Activated CD8-positive, alpha-beta memory T cell treated with anti-CD3 and anti-CD28 coated beads, Interleukin-2, amount 50 U/mL, for 1 hour (primary cell): Measurements from ENCODE around the gene RMDN2.
"Not testable (repeated sequence)": the region's sequence is repeated elsewhere in the genome, so short reads cannot be mapped to it uniquely, and the experiment has no call there.

Experiments
- DNase-seq: peaks from one replicate; pipeline ENCODE4 v3.0.0-alpha.2; 2020; ENCODE audit errors: extremely low read depth

Gene RMDN2

DNA sequence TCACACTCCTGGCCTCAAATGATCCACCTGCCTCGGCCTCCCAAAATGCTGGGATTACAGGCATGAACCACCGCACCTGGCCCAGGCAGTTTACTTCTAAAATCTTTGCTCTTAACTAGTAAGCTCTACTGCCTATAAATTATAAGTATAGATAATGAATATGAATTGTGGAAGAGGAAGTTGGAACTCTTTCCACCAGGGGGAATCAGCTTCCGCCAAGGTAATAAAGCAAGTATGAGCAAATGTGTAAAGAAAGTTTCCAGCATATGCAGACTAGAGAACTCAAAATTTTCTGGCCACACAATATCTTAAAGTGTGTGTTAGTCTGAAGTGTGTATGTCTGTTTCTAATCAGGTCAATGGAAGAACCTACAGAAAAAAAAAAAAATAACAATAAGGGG is 68.1 kb downstream of the RMDN2 start:
- DNase-seq: no peak

DNA sequence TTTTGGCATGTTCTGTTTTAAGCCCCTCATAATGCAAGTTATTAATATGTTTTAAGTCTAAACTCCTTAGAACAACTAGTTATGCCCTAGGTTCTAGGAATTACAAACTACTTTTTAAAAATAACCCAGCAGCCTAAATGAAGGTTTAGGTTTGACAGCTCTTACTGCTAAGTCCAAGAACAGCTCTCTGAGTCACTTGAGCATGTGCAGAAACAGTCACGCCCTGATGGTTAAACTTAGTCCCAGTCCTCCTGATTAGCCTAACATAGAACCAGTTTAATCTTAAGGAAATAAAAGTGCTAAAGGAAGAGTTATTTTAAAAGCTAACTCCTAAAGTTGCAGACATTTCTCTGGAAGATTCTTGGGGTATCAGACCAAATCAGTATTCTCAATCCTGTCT is 72.5 kb downstream of the RMDN2 start:
- no peak for DNase-seq

DNA sequence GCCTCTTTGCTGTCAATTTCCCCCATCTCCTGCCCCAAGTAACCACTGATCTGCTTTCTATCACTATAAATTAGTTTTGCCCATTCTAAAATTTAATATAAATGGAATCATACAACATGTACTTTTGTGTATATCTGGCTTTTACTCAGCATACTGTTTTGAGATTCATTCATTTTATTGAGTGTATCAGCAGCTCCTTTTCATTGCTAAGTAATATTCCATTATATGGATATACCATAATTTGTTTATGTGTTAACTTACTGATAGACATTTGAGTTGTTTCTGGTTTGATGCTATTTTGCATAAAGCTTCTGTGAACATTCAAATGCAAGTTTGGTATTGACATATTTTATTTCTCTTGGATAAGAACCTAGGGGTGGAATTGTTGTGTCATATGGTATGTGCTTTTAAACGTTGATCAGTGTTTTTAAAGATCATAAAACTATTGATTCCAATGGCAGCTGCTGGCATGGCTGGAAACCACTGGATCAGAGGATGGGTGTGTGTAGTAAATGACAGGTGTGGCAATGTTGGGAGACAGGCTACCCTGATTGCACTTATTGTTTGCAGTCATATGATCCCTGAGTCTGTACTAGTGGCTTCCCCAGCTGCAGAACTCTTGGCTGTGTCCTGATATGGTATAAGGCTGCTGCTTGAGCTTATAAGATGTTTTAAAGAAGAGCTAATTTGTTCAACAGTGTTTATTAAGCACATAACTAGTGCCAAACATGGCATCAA is 75.6 kb downstream of the RMDN2 start:
- no peak for DNase-seq

DNA sequence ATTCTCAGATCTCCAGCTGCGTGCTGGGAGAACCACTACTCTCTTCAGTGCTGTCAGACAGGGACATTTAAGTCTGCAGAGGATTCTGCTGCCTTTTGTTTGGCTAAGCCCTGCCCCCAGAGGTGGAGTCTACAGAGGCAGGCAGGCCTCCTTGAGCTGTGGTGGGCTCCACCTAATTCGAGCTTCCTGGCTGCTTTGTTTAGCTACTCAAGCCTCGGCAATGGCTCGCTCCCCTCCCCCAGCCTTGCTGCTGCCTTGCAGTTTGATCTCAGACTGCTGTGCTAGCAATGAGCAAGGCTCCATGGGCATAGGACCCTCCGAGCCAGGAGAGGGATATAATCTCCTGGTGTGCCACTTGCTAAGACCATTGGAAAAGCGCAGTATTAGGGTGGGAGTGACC is 85.1 kb downstream of the RMDN2 start:
- DNase-seq: not testable (repeated sequence)

DNA sequence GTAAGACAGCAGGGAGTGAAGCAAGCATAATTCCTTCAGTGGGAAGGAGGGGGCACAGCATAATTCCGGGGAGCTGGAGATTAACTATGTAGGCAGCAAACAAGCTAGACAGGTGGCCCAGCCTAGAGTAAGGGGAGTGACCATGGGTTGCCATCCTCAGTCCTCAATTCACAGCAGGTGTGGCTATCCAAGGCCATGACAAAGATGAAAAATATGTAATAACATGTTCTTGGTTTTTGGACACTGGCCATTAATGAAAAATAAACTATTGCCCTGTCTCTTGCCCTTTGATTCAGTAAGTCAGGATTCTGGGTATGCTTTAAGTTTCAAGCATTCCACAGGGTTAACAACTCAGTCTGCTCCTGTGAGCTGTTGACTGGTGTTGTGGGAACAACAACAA is 85.9 kb downstream of the RMDN2 start:
- DNase-seq: no peak

DNA sequence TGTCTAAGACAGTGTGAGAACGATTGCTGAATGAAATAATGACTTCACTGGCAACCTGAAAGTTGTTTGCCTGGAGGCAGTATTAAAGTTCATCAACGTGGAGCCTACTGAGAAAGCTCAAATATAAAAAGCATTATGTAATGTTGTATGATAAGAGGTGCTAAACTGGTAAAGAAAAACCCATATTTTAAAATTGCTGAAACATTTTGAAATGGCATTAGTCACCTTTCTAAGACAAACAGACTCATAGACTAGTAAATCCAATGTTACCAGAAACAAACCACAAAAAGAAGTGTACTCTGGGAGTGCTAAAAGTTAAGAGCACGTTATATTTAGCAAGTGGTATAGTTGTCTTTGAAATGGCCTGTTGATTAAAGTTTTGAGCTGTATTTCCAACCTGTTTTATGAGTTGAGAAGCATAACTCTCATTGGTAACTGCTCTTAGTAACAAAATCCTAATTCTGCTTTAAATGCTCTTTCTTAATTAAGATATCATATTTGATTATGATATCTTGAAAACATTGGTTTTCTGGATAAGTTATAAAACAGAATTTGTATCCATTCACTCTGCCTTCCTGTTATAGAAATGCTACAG is 88.2 kb downstream of the RMDN2 start:
- no peak for DNase-seq

DNA sequence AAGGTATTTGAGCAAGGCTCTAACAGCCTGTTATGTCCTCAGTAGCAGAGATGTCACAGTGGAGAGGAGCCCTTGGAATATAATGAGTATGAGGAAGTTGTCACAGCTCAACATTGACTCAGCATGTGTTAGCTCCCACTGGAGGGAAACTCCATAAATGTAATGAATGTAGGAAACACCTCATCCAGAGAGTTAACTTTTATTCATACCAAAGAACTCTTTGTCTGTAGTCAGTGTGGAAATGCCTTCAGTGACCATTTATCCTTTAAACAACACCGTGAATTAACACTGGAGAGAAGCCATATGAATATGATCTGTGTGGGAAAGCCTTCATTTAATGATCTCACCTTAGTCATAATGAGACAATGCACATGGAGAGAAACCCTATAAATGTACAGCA is 91.1 kb downstream of the RMDN2 start:
- DNase-seq: no peak

DNA sequence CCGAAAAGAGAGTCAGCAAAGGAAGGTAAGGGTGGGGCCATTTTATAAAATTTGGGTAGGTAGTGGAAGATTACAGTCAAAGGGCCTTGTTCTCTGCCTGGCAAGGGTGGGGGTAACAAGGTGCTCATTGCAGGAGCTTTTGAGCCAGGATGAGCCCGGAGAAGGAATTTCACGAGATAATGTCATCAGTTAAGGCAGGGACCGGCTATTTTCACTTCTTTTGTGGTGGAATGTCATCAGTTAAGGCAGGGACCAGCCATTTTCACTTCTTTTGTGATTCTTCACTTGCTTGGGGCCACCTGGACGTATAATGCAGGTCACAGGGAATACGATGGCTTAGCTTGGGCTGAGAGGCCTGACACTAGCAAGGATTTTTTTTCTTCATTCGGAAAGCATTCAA is 92.7 kb downstream of the RMDN2 start:
- DNase-seq: no peak

DNA sequence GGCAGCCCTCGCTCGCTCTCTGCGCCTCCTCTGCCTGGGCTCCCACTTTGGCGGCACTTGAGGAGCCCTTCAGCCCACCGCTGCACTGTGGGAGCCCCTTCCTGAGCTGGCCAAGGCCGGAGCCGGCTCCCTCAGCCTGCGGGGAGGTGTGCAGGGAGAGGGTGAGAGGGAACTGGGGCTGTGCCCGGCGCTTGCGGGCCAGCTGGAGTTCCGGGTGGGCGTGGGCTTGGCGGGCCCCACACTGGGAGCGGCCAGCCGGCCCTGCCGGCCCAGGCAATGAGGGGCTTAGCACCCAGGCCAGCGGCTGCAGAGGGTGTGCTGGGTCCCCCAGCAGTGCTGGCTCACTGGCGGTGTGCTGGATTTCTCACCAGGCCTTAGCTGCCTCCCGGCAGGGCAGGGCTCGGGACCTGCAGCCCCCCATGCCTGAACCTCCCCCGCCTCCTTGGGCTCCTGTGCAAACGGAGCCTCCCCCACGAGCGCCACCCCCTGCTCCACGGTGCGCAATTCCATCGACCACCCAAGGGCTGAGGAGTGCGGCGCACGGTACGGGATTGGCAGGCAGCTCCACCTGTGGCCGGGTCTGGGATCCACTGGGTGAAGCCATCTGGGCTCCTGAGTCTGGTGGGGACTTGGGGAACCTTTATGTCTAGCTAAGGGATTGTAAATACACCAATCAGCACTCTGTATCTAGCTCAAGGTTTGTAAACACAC is 95.4 kb downstream of the RMDN2 start:
- DNase-seq: not testable (repeated sequence)

DNA sequence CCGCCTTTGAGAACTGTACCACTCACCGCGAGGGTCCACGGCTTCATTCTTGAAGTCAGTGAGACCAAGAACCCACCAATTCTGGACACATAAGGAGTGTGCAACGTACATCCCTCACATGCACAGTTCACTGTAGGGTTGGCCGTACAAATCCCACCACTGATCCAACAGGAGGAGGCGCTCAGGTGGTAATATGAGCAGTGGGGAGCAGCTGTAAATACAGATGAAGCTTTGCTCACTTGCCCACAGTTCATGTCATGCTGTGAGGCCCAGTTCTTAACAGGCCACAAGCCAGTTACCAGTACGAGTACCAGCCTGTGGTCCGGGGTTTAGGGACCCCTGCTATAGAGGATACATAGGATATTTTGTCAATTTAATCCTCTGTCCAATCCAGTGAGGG is 96.5 kb downstream of the RMDN2 start:
- no peak for DNase-seq

DNA sequence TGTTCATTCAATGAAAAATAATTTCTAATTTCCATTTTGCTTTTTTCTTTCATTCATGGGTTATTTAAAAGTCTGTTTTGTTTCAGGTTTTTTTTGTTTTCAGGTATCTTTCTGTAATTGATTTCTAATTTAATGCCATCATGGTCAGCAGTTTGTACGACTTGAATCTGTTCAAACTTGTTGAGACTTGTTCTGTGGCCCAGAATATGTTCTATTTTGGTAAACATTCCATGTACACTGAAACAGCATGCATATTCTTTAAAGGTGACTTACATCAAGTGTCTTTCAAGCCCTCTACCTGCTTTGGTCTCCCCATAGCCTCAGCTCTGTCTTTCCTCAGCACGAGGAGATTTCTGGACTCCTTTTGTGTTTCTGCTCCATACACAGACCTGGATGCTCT is 101.8 kb downstream of the RMDN2 start:
- no peak for DNase-seq

DNA sequence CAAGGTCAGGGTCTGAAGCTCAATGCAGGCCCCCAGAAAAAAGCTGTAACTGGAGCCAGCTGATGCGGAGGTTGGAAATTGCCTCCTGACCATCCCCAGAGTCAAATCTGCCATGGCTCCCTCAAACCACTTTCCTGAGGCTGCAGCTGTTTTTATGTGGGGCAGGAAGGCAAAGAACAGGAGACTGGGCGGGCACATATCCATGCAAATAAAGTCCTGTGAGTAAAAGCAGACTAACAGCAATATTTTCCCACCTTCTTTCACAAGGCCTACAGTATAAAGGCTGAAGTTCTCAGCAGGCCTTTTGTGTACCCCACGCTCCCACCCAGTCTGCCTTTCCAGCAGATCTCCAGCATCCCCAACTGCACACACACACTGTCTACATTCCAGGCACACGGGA is 103.7 kb downstream of the RMDN2 start:
- DNase-seq: no peak

DNA sequence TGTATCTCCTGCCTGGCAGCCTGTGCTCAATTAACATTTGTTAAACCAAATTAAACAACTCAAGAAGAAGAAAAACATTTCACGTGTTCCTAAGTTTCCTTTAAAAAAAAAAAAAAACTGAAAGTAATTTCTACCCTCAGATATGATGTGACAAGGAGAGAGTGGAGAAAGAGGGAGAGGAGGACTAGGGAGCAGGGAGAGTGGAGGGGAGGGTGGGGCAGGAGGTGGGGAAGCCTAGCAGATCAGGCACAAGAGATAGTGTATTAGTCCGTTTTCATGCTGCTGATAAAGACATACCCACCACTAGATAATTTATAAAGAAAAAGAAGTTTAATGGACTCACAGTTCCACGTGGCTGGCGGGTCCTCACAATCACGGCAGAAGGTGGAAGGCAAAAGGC is 104.4 kb downstream of the RMDN2 start:
- no peak for DNase-seq

DNA sequence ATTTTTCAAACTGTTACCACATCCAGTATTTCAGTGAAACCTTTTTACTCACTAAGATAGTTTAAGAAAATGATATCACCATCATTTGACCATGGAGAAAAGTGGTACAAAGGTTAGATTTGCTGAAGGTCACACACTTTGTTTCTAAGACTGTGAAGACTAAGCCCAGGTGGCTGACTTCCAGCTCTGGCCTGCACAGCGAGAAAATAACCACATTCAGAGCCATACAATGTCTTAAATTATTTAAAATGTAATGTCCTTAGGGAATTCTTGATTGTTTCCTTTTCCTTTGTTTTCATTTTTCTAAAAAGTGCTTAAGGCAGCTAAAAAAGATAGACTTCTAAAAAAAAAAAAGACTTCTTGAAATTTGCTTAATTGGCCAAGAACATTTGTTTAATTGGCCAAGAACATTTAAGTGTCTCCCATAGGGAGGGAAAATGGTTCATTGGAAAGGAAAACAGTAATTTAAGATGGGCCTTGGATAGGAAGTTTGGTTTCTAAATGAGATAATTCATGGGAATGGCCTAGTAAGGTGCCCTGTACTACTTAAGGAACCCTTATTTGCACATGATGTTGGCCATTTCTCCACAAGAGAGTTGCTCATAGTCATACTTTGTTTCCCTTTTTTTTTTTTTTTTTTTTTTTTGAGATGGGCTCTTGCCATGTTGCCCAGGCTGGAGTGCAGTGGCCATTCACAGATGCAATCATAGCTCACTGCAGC is 105.7 kb downstream of the RMDN2 start:
- no peak for DNase-seq

DNA sequence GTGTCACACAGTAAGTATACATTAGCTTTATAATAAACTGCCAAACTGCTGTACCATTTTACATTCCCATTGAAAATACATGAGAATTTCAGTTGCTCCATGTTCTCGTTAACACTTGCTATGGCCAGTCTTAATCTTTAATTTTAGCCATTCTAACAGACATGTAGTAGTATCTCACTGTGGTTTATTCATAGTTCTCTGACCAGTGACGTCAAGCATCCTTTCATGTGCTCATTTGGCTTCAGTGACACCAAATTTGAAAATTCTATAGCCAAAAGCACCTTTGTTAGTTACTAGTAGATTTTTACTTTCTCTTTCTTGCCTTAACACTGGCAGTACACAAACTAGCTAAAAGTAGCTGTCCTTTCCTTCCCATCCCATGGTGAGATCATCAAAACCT is 107.9 kb downstream of the RMDN2 start:
- no peak for DNase-seq

DNA sequence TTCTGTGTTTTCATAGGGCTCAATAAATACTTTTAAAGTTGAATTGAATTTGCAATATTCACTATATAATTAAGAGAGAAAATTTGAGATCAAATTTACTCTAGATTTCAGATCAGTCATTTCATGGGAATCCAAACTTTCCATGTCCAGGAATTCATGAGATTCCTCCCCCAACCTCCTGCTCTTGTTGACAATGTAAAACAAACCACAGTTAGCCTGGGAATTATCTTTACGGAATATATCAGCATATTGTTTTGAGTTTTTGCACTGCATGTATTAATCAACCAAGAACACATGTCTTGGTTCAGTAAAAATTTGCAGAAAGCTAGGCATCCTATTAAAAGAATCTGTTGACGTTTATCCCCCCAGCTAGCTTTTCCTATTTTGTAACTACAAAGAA is 108.6 kb downstream of the RMDN2 start:
- DNase-seq: no peak

DNA sequence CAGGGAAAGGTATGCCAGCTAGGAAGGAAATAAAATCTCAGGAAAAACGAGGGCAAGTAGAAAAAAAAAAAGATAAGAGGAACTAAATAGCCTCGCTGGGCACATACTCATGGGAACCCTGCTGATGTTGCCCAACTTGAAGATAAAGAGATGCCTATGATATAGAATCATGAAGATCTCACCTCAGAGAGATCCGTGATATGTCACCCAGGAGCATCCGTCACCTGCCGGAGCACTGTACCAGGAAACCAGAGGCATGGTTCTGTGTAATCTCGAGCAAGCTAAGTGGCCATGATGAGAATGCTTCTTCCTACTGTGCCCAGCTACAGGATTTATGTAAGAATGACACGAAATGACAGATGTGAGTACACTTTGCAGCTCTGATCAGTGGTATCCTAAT is 110.9 kb downstream of the RMDN2 start:
- no peak for DNase-seq

DNA sequence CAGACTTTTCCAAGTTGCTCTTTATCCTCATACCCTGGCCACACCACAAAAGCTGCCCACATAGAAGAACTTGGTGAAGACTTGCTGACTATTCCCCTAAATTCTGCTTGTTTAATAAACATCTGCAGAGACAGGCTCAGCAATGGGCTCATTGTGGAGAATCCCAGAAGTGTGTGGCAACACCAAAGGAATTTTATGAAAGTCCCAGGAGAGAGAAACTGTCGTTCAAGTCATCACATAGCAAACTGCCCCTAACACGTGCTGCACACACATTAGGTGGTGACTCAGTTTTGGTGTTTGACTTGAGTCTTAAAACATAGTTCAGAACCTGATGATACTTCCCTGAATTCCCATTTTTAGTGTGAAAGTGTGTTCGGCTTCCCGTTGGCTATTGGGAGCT is 112.2 kb downstream of the RMDN2 start:
- DNase-seq: no peak

DNA sequence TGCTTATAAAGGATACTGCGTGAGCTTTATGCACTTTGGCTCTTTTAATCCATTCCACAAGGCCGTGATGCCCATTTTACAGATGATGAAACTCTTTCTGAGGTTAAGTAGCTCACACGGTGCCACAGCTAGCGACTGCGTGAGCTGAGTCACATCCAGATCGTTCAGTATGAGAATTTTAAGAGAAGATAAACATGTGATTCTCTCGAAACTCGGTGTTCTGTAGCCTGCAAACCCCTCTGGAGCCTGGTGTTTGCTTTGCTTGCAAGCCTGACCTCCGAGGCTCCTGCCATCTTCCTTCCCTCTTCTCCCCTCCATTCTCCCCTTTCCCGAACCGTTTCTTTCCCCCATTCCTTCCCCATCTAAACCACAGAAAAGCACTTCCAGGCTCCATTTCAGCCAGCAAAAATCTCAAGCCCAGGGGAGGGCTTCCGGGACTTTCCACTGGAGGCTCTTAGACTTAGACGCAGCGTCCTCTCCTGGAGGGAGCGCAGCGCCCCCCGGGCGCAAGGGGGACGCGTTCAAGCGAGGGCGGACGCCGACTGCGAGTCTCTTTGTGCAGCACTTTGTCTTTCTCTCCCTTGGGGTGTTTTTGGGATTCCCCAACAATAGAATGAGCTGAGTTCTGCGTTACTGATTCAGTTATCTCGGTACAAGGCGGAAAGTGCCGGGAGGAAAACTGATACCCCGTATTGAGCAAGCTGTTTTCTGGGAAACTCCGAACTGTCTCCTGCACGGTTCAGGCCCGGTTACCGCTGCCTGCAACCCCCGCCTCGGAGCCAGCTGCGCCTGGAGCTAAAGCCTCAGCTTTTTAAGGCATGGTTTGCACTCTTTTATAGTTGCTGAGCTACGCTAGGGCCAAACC is 112.9 kb downstream of the RMDN2 start:
- DNase-seq: no peak

DNA sequence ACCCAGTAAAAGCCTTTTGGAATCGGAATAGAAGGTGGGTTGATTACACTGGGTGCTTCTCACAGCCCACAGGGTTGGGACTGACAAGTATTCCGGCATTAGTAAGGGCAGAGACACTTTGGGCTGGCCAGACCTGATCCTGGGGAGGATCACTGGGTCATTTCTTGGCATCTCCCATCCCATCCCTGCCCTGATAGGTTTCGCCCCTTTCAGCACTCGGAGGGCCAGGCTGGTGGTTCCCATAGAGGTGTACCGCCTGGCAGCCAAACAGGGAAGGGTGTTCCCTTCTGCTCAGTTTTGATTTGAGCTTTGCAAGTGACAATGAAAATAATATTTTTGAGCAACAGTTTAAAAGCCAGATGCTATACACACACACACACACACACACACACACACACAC is 113.6 kb downstream of the RMDN2 start:
- no peak for DNase-seq

DNA sequence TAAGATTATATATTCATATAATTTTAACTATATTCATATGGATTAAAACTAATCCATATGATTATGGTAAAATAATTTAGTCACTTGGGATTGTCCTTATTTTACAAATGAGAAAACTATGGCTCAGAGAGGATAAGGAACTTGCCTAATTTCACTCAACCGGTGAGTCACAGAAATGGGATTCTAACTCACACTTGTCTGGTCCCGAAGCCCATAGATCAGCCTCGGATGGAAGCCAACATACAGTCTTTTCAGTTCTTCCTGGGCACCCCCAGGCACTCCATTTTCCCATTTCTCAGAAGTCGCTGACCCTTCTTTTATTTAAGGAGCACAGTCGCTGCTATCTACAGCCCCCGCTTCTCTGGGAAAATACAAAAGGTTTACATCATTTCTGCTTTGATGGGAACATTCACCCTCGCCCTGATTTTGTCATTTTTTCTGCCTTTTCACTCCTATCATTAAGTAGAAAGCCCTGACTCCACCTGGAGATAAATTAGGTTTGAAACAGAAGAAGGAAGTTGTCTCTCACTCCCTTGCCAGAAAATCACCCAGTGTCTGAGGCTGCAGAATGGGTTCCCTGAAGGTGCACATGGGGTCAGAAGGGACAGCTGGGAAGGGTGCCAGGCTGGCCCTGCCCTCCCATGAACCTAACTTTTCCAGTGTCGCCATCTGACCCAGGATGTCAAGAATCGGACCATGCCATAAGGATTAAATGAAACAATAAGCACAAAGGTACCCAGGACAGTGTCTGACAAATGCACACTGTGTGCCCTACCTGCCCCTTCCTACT is 114.2 kb downstream of the RMDN2 start:
- DNase-seq: no peak
